Calu3 (cell line): ENCODE data around the gene UBAC1. TPM values are rescaled to one million over a fixed set of nuclear protein-coding genes. Genes with fewer than 3 reads are reported as not detected.

ENCODE experiments used
- BruUV-seq: library from RNA; stranded (reverse); fragments of 400-500 nt; replicated peaks from 2 replicates; lab custom pipeline; 2021; lab: Mats Ljungman, UMichigan
- CTCF ChIA-PET: fragments of 300-600 bp; sonication (Branson Sonifier 250); formaldehyde crosslinking; loops from one replicate; lab custom pipeline; 2022; ENCODE audit warnings: antibody characterized with exemption; lab: Charles Lee
- DNase-seq: peaks from one replicate; pipeline ENCODE4 v3.0.0; 2022
- H3K27ac Mint-ChIP-seq: one replicate; pipeline ENCODE4 v1.8.0; 2022; ENCODE audit warnings: mixed read lengths; ENCODE audit not compliant: unreplicated experiment
- H3K27me3 Mint-ChIP-seq: one replicate; pipeline ENCODE4 v1.8.0; 2022; ENCODE audit warnings: mixed read lengths; ENCODE audit not compliant: unreplicated experiment
- H3K36me3 Mint-ChIP-seq: one replicate; pipeline ENCODE4 v1.8.0; 2022; ENCODE audit warnings: mild to moderate bottlenecking, moderate library complexity, mixed read lengths; ENCODE audit not compliant: insufficient read depth, unreplicated experiment
- H3K4me1 Mint-ChIP-seq: one replicate; pipeline ENCODE4 v1.8.0; 2022; ENCODE audit warnings: mild to moderate bottlenecking, low read depth, mixed read lengths; ENCODE audit not compliant: unreplicated experiment
- H3K4me3 Mint-ChIP-seq: one replicate; pipeline ENCODE4 v1.8.0; 2022; ENCODE audit warnings: mild to moderate bottlenecking, low read depth, moderate library complexity, mixed read lengths; ENCODE audit not compliant: unreplicated experiment
- H3K9me3 Mint-ChIP-seq: one replicate; pipeline ENCODE4 v1.8.0; 2022; ENCODE audit warnings: low read depth, mixed read lengths; ENCODE audit not compliant: unreplicated experiment
- CTCF ChIP-seq: fragments of 200-600 bp; IDR thresholded peaks from one replicate; pipeline ENCODE4 v1.8.0; 2022; ENCODE audit warnings: antibody characterized with exemption; ENCODE audit not compliant: unreplicated experiment
- intact Hi-C: fragments of 100-400 bp; cut with micrococcal nuclease; formaldehyde crosslinking; loops from one replicate; pipeline ENCODE4 v1.10.0; 2022; ENCODE audit not compliant: unreplicated experiment
- total RNA-seq: library from RNA; stranded (reverse); gene quantifications from 2 replicates; pipeline ENCODE4 v1.2.3, GENCODE V29; 2022

UBAC1 gene
- total RNA-seq, 1 experiment from 2014 or later, result 19.5 TPM

- no peak for TF ChIP-seq CTCF
- intact Hi-C loops, result no loop called here
- CTCF ChIA-PET, result no interaction called here
- peaks cover 7% of the 10 kb centered on the region for H3K36me3 Mint-ChIP-seq
- no peaks in the 10 kb centered on the region for H3K9me3 Mint-ChIP-seq
- no peaks in the 10 kb centered on the region for H3K27me3 Mint-ChIP-seq
- H3K27ac Mint-ChIP-seq, result no peak overlapping the region
- H3K4me1 Mint-ChIP-seq, result no peaks in the 10 kb centered on the region
- BruUV-seq, result no TSS peak
- no peak for DNase-seq
- H3K4me3 Mint-ChIP-seq, result no peak overlapping the region
Measured at GRCh38 chr9:136002215-136002614, 41.0 kb upstream of the UBAC1 start.

- Mint-ChIP-seq H3K36me3 (peaks cover 5% of the 10 kb centered on the region), H3K27me3 (no peaks in the 10 kb centered on the region), H3K4me1 (no peaks in the 10 kb centered on the region), H3K27ac (no peak overlapping the region), H3K9me3 (no peaks in the 10 kb centered on the region), H3K4me3 (no peak overlapping the region)
- BruUV-seq, result no TSS peak
- DNase-seq, result no peak
- CTCF ChIA-PET, result no interaction called here
- no peak for TF ChIP-seq CTCF
- intact Hi-C loops, result no loop called here
Measured at GRCh38 chr9:136001231-136001630, 40.1 kb upstream of the UBAC1 start.

- CTCF ChIA-PET, result no interaction called here
- H3K4me3 Mint-ChIP-seq, result no peak overlapping the region
- no peak for DNase-seq
- TF ChIP-seq CTCF, result no peak
- BruUV-seq, result no TSS peak
- no peak overlapping the region for H3K27ac Mint-ChIP-seq
- no peaks in the 10 kb centered on the region for H3K4me1 Mint-ChIP-seq
- no peaks in the 10 kb centered on the region for H3K36me3 Mint-ChIP-seq
- H3K9me3 Mint-ChIP-seq, result no peaks in the 10 kb centered on the region
- H3K27me3 Mint-ChIP-seq, result no peaks in the 10 kb centered on the region
- intact Hi-C loops, result no loop called here
Measured at GRCh38 chr9:135998410-135999071, 37.4 kb upstream of the UBAC1 start.

- TF ChIP-seq CTCF, result no peak
- no peaks in the 10 kb centered on the region for H3K27me3 Mint-ChIP-seq
- CTCF ChIA-PET, result interaction anchor here (0.6 kb wide), 1 partner anchor 235 kb away, joined by 4 read pairs; no protein-coding TSS in a partner anchor
- intact Hi-C loops, result no loop called here
- H3K27ac Mint-ChIP-seq, result no peak overlapping the region
- no peak for DNase-seq
- no TSS peak for BruUV-seq
- no peak overlapping the region for H3K4me3 Mint-ChIP-seq
- no peaks in the 10 kb centered on the region for H3K36me3 Mint-ChIP-seq
- H3K4me1 Mint-ChIP-seq, result no peaks in the 10 kb centered on the region
- no peaks in the 10 kb centered on the region for H3K9me3 Mint-ChIP-seq
Measured at GRCh38 chr9:135998016-135998380, 36.8 kb upstream of the UBAC1 start.
